Measurements from ENCODE around the gene C2orf74.

DNA sequence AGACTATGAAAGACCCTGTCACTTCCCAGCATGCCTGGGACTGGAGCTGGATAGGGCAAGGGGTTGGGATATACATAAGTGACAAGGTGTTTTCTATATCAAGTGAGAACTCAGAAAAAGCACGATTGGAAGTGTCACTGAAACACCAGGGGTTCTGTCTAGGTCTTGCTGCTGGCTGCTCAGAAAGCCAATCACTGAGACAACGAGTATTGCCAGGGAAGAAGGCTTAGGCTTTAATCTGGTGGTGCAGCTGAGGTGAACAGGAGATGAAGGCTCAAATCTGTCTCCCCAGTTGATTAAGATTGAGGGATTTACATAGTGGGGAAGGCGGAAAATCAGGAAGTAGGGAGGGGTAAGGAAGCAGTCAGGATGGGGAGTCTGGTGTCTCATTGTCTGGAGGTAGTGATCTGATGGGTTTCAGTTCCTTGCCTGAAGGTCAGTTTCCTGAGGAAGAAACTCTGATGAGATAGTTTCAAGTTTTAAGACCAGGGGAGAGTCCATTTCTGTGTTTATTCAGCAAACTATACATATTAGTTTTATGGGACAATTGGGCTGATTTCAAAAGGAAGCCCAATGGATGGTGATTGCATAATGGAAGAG, 3.5 kb upstream of the C2orf74 start:
- TF ChIP-seq, protein P1, sequence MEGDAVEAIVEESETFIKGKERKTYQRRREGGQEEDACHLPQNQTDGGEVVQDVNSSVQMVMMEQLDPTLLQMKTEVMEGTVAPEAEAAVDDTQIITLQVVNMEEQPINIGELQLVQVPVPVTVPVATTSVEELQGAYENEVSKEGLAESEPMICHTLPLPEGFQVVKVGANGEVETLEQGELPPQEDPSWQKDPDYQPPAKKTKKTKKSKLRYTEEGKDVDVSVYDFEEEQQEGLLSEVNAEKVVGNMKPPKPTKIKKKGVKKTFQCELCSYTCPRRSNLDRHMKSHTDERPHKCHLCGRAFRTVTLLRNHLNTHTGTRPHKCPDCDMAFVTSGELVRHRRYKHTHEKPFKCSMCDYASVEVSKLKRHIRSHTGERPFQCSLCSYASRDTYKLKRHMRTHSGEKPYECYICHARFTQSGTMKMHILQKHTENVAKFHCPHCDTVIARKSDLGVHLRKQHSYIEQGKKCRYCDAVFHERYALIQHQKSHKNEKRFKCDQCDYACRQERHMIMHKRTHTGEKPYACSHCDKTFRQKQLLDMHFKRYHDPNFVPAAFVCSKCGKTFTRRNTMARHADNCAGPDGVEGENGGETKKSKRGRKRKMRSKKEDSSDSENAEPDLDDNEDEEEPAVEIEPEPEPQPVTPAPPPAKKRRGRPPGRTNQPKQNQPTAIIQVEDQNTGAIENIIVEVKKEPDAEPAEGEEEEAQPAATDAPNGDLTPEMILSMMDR (IDR thresholded peaks at IDR 0.05; ENCODE audit: insufficient read depth, low read length, poor library complexity, severe bottlenecking): no peak
- no peak for TF ChIP-seq EZH2phosphoT487 (conservative IDR thresholded peaks at IDR 0.05; ENCODE audit: low read length)

All from SU-DHL-6 (cell line).